Gastroesophageal sphincter (tissue), 3 donors: ENCODE data around the gene PRDM12.

Experiments
- CTCF ChIP-seq, 4 experiments: fragments of 200-600 bp in 2 of 4; fragments of 450-650 bp in 2 of 4; sonication (generic) in 1 of 4; IDR thresholded peaks; one replicate each; pipeline ENCODE4 v1.5.1; 2017 to 2019; ENCODE audit warnings: antibody characterized with exemption in 4 of 4, mild to moderate bottlenecking in 2 of 4, moderate library complexity in 2 of 4
- EP300 ChIP-seq: sonication (generic); formaldehyde crosslinking; IDR thresholded peaks from one replicate; pipeline ENCODE4 v1.6.1; 2017; ENCODE audit warnings: antibody characterized with exemption, mild to moderate bottlenecking
- POLR2A ChIP-seq, 2 donors: fragments of 450-650 bp; IDR thresholded peaks; one replicate each; pipeline ENCODE4 v1.6.1; 2017; ENCODE audit warnings: antibody characterized with exemption in 2 of 2, mild to moderate bottlenecking in 2 of 2, moderate library complexity in 1 of 2
- POLR2AphosphoS5 ChIP-seq: sonication (generic); formaldehyde crosslinking; IDR thresholded peaks from one replicate; pipeline ENCODE4 v1.6.1; 2017; ENCODE audit warnings: antibody characterized with exemption

DNA sequence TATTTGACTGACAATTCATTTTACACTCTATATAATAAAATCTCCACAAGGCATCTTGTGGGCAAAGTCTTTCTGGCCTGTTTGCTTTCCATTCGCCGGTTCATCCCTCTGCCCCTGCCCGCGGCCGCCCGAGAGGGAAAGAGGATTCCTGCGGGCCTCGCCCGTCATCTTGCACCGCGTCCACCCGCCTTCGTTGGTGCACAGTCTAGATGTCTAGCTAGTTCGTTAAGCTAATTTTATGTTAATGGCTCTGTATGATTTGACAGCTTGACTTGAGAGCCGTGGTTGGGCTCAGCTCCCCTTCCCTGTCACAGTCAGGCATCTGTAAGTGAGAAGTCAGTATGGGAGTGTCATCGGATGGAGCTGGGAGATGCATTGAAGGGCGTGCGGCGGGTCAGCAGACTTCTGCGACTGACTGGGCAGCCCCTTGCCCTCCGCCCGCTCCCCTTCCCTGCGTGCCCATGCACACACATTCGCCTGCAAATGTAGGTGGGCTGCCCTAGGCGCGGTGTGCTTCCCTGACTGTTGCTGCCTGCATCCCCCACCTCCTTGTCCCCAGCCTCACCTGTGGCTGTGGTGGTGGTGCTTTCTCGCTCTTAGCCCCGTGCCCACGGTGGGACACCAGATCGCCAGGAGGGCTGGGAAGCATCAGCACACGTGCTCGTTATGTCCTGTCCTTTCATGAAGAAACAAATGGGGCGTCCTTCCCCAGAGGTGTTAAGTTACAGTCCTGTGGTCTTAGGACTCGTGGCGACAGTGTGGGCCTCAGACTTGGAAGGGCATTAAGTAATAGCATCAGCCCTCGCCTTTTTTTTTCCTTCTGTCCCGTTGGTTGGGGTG is 25.9 kb upstream of the PRDM12 start:
- TF ChIP-seq CTCF (IDR thresholded peaks at IDR 0.05) (no peak), POLR2AphosphoS5 (no peak), POLR2A (IDR thresholded peaks at IDR 0.05) (no peak), EP300 (no peak)
